HL-60 (cell line): ENCODE data around the gene ERLEC1.

ENCODE experiments used
- DNase-seq, 2 experiments: peaks; one replicate each; pipeline ENCODE4 v3.0.0-alpha.2; 2010 to 2020; ENCODE audit warnings: low read depth in 1 of 2, low spot score in 1 of 2
- H3K27ac ChIP-seq: fragments of 250-450 bp; sonication (Bioruptor Pico); replicated peaks from 2 replicates; pipeline ENCODE4 v1.5.1; 2020; ENCODE audit warnings: mild to moderate bottlenecking, moderate library complexity
- H3K27me3 ChIP-seq: fragments of 250-450 bp; sonication (Bioruptor Pico); 2 replicates; pipeline ENCODE4 v1.5.1; 2021; ENCODE audit warnings: mild to moderate bottlenecking, moderate library complexity; ENCODE audit not compliant: insufficient read depth, poor library complexity, severe bottlenecking
- H3K4me3 ChIP-seq: replicated peaks from 2 replicates; pipeline ENCODE4 v1.5.1; 2011; ENCODE audit warnings: mild to moderate bottlenecking, control low read depth, low read length; ENCODE audit not compliant: insufficient read depth
- CTCF ChIP-seq: IDR thresholded peaks from one replicate; pipeline ENCODE4 v1.5.1; 2011; ENCODE audit warnings: low read length, control low read depth, inconsistent platforms; ENCODE audit not compliant: insufficient read depth
- GABPA ChIP-seq: IDR thresholded peaks from 2 replicates; pipeline ENCODE4 v1.6.1; 2012; ENCODE audit warnings: low read depth
- POLR2AphosphoS5 ChIP-seq: IDR thresholded peaks from 2 replicates; pipeline ENCODE4 v1.6.1; 2012; ENCODE audit warnings: low read depth
- REST ChIP-seq: IDR thresholded peaks from 2 replicates; pipeline ENCODE4 v1.6.1; 2012; ENCODE audit warnings: low read depth; ENCODE audit not compliant: insufficient replicate concordance
- SPI1 ChIP-seq: IDR thresholded peaks from 2 replicates; pipeline ENCODE4 v1.6.1; 2012; ENCODE audit warnings: low read depth, mild to moderate bottlenecking, borderline replicate concordance

Gene ERLEC1

GRCh38 chr2:53752385-53752784 is 34.5 kb upstream of the ERLEC1 start:
- no peak overlapping the region for H3K27ac ChIP-seq
- H3K4me3 ChIP-seq = no peak overlapping the region
- H3K27me3 ChIP-seq = no peaks in the 10 kb centered on the region
- DNase-seq = no peak
- no peak for TF ChIP-seq CTCF
- TF ChIP-seq GABPA = no peak
- no peak for TF ChIP-seq POLR2AphosphoS5
- no peak for TF ChIP-seq SPI1
- TF ChIP-seq REST = no peak

GRCh38 chr2:53753041-53753440 is 33.8 kb upstream of the ERLEC1 start:
- TF ChIP-seq GABPA (no peak), POLR2AphosphoS5 (no peak), CTCF (no peak), REST (no peak), SPI1 (no peak)
- H3K4me3 ChIP-seq = no peak overlapping the region
- H3K27me3 ChIP-seq = no peaks in the 10 kb centered on the region
- H3K27ac ChIP-seq = no peak overlapping the region
- DNase-seq = no peak

GRCh38 chr2:53755121-53755520 is 31.7 kb upstream of the ERLEC1 start:
- H3K27me3 ChIP-seq = no peaks in the 10 kb centered on the region
- no peak overlapping the region for H3K27ac ChIP-seq
- H3K4me3 ChIP-seq = no peak overlapping the region
- DNase-seq = no peak
- TF ChIP-seq GABPA = no peak
- TF ChIP-seq POLR2AphosphoS5 = no peak
- no peak for TF ChIP-seq REST
- no peak for TF ChIP-seq CTCF
- TF ChIP-seq SPI1 = no peak
